CD4-positive, alpha-beta T cell treated with Interleukin-4 for 1 hour (primary cell): ENCODE results near the gene LAMTOR4.

Experiments
- DNase-seq, 2 donors: peaks; one replicate each; pipeline ENCODE4 v3.0.0-alpha.2; 2020 to 2022

LAMTOR4 gene

GRCh38 chr7:100148559-100149328 lies at the start of gene LAMTOR4:
Gene LAMTOR4, plus strand, starts transcription at chr7:100148918. Its CDS starts 55 bp downstream, at chr7:100148973.
- peak; percentile 99 to 100 for DNase-seq

GRCh38 chr7:100099452-100099851 lies 49.3 kb upstream of the LAMTOR4 start:
- no peak for DNase-seq

- peak; percentile 83 to 90 for DNase-seq
These were observed 48.2 kb upstream of the LAMTOR4 start for GRCh38 chr7:100100420-100101015.

GRCh38 chr7:100101016-100101862 lies 47.5 kb upstream of the LAMTOR4 start, which contains the start of the genes AP4M1 and MCM7:
Gene AP4M1, plus strand, starts transcription at chr7:100101643. Its CDS starts 72 bp downstream, at chr7:100101715.
Gene MCM7, minus strand, starts transcription at chr7:100101397. Its CDS starts 103 bp downstream, at chr7:100101294.
- peak; percentile 97 for DNase-seq

- no peak for DNase-seq
These were observed 45.5 kb upstream of the LAMTOR4 start for GRCh38 chr7:100102950-100103840.

- no peak for DNase-seq
These were observed 43.2 kb upstream of the LAMTOR4 start for GRCh38 chr7:100105534-100105933.

GRCh38 chr7:100106633-100107032 lies 42.1 kb upstream of the LAMTOR4 start:
- DNase-seq = no peak

GRCh38 chr7:100107125-100107737 lies 41.5 kb upstream of the LAMTOR4 start:
- no peak for DNase-seq

- DNase-seq = no peak
These were observed 40.8 kb upstream of the LAMTOR4 start for GRCh38 chr7:100107890-100108289.

GRCh38 chr7:100109521-100110163 lies 39.1 kb upstream of the LAMTOR4 start:
- no peak for DNase-seq

- no peak for DNase-seq
These were observed 37.6 kb upstream of the LAMTOR4 start for GRCh38 chr7:100111156-100111555.

- DNase-seq = no peak
These were observed 36.8 kb upstream of the LAMTOR4 start for GRCh38 chr7:100111914-100112313.

- DNase-seq = no peak
These were observed 33.7 kb upstream of the LAMTOR4 start for GRCh38 chr7:100115026-100115425.

- DNase-seq = no peak
These were observed 30.2 kb upstream of the LAMTOR4 start for GRCh38 chr7:100118388-100119071.

- peak; percentile 94 to 96 for DNase-seq
These were observed 29.4 kb upstream of the LAMTOR4 start, which contains the start of the genes CNPY4 and TAF6 for GRCh38 chr7:100119072-100119969. Gene CNPY4, plus strand, starts transcription at chr7:100119634. Its CDS starts 111 bp downstream, at chr7:100119745. Gene TAF6, minus strand, starts transcription at chr7:100119358. Its CDS starts 5,149 bp downstream, at chr7:100114209.

- peak; percentile 69 to 80 for DNase-seq
These were observed 28.6 kb upstream of the LAMTOR4 start for GRCh38 chr7:100119970-100120732.

- no peak for DNase-seq
These were observed 28.0 kb upstream of the LAMTOR4 start for GRCh38 chr7:100120733-100121036.

- no peak for DNase-seq
These were observed 26.7 kb upstream of the LAMTOR4 start for GRCh38 chr7:100122067-100122466.

- no peak for DNase-seq
These were observed 26.1 kb upstream of the LAMTOR4 start for GRCh38 chr7:100122568-100122967.
